HG03469 (cell line): ENCODE results near the gene AACS.
"Not testable (repeated sequence)": the region's sequence is repeated elsewhere in the genome, so short reads cannot be mapped to it uniquely, and the experiment has no call there.

Experiments used
- ATAC-seq: cut with Tn5 transposase; IDR thresholded peaks from one replicate; pipeline ENCODE4 v1.9.1; 2021; ENCODE audit warnings: mild to moderate bottlenecking, moderate library complexity, moderate number of reproducible peaks; ENCODE audit not compliant: unreplicated experiment

The AACS gene

DNA sequence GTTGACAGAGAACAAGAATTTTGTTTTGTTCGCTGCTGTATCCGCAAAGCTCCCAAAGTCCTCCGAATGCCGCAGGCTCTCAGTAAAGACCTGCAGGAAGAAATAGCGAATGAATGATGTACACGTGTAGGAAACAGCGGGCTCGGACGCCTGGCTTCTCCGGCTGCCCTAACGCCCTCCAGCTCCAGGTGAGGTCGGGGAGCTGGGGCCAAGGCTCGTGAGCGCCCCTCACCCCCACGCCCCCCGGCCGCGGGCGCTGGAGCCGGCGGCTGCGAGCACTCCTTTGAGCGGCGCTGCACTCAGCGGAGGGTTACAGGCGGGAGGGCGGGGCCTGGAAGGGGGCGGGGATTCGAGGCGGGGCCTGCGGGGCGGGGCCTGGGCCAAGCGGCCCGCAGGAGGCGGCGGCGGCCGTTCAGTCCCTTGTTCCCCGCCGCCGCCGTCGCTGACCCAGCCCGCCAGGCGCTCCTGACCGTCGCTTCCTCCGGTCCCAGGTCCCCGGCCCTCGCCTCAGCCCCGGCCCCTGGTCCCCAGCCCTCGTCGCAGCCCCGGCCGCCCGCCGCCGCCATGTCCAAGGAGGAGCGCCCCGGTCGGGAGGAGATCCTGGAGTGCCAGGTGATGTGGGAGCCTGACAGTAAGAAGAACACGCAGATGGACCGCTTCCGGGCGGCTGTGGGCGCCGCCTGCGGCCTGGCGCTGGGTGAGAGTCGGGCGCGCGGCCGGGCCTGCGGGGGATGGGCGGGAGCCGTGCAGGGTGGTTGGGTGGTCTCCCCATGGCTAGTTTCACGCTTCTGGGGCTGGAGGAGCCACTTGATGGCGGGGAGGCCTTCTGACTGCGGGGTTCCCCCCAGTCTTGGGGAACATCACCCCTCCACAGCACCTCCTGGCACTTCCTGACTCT is at the start of gene AACS:
Gene AACS, plus strand, starts transcription at position 415 of the 898 bp plus-strand sequence. Its CDS starts 150 bp downstream, at position 565.
- peak; percentile 72 for ATAC-seq

GRCh38 chr12:125015680-125016310 is 49.4 kb upstream of the AACS start:
- no peak for ATAC-seq

DNA sequence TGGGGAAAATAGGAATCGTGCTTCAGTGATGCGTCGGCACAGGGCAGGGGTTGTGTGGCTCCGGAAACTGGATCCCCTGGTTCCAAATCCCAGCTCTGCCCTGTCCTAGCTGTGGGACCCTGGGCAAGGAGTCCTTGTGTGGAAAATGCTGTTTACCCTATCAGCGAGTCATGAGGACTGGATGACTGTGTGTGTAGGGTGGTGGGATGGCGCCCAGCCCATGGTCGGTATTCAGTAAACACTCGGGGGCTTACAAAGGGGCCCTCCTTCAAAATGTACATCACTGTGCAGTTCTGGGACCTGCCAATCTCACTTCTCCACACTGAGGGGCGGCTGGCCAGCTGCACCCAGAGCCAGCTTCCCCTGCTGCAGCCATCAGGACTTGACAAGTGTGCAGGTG is 47.4 kb upstream of the AACS start:
- no peak for ATAC-seq

DNA sequence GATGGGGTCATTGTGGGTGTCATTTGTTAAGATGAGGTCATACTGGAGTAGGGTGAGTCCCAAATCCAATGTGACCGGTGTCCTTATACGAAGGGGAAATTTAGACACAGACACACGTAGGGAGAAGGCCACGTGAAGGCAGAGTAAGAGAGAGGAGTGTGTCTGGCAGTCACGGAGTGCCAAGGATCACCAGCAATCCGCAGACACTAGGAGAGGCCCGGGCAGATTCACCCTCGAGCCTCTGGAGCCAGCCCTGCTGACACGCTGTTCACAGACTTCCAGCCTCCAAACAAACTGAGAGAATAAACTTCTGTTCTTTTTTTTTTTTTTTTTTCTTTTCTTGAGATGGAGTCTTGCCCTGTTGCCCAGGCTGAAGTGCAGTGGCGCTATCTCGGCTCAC is 46.9 kb upstream of the AACS start:
- ATAC-seq, result no peak

DNA sequence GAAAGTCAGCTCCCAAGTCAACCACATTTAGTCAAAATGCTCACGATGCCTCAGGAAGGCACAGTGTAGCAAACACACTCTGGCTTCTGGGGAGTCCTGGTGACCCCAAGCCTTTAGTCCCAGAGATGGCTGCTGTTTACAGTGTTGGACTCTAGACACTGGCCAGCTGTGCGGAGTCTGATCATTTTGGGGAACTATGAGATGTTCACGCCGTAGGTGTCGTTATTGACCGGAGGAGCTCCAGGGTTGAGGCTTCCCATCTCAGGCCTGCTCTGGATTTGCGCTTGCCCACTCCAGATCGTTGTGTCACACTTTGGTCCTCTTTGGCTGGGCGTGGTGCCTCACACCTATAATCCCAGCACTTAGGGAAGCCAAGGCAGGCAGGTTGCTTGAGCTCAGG is 44.1 kb upstream of the AACS start:
- ATAC-seq, result no peak

DNA sequence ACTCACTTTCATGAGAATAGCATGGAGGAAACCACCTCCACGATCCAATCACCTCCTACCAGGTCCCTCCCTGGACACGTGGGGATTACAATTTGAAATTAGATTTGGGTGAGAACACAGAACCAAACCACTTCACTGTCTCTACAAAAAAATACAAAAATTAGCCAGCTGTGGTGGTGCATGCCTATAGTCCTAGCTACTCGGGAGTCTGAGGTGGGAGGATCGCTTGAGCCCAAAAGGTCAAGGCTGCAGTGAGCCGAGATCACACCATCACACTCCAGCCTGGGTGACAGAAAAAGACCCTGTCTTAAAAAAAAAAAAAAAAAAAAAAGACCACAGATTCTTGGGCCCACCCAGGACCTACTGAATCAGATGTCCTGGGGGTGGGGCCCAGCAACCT is 43.5 kb upstream of the AACS start:
- ATAC-seq, result no peak

GRCh38 chr12:125023065-125023464 is 42.2 kb upstream of the AACS start:
- no peak for ATAC-seq

DNA sequence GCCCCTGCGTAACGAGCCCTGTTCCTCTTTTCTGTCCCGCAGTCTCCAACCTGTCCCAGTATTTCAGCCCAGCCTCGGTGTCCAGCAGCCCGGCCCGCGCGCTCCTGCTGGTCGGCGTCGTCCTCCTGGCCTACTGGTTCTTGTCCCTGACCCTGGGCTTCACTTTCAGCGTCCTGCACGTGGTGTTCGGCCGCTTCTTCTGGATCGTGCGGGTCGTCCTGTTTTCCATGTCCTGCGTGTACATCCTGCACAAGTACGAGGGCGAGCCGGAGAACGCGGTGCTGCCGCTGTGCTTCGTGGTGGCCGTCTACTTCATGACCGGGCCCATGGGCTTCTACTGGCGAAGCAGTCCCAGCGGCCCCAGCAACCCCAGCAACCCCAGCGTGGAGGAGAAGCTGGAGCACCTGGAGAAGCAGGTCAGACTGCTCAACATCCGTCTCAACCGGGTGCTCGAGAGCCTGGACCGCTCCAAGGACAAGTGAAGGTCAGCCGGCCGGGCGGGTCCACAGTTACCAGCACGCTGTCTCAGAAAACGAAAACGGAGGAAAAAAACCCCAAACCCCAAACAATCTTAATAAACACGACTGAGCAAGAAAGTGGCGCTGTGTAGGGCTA is 40.2 kb upstream of the AACS start:
- no peak for ATAC-seq

GRCh38 chr12:125025606-125026235 is 39.5 kb upstream of the AACS start:
- ATAC-seq, result no peak

DNA sequence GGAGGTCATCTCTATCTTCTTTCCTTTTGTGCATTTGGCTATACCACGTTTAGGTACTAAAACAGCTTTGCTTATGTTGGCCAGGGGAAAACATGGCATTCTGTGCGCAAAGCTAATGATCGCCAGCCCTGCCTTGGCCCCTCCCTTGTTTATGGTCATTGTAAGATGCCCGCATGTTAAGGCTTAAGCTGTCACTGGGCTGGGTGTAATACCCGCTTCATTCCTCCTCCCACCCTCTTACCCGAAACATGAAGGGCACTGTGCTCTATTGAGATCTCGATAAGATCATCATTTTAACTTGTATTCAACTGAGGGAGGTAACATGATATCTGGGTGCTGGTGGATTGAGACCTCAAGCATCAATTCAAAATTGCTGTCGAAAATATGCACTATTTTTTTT is 37.1 kb upstream of the AACS start:
- no peak for ATAC-seq

DNA sequence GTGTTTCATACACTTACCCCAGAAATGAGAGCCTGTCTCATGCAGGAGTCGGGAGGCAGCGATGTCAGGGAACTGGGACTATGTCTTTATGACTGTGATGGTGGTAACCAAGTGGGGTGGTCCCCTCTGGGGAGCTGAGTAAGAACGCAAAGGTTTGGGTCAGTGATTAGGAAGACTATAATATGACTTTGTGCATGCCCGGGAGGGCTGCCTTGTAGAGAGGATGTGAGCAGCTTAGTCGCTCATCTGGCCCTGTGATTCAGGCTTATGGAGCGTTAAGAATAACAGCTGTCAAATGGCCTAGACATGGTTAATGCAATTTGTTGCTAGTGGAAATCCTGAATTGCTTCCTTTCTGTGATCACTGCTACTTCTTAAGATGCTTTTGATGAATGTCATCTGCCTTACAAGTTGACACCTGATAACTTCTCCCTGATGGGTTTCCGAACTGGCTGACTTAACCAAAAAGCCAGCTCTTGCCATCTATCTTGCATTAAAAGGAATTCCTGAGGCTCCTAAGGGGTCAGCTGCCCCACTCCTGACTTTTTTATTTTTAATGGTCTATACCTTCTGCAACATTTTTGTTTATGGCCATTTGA is 35.4 kb upstream of the AACS start:
- ATAC-seq, result no peak

DNA sequence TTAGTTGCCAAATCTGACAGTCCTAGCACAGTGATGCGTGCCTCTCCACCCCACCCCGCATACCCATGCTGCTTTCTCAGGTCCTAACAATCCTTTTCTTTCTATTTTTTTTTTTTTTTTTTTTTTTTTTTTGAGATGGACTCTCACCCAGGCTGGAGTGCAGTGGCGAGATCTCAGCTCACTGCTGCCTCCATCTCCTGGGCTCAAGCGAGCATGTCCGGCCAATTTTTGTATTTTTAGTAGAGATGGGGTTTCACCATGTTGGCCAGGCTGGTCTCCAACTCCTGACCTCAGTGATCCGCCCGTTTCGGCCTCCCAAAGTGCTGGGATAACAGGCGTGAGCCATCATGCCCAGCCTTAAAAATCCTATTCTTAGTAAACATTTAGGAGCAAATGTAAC is 33.8 kb upstream of the AACS start:
- not testable (repeated sequence) for ATAC-seq

DNA sequence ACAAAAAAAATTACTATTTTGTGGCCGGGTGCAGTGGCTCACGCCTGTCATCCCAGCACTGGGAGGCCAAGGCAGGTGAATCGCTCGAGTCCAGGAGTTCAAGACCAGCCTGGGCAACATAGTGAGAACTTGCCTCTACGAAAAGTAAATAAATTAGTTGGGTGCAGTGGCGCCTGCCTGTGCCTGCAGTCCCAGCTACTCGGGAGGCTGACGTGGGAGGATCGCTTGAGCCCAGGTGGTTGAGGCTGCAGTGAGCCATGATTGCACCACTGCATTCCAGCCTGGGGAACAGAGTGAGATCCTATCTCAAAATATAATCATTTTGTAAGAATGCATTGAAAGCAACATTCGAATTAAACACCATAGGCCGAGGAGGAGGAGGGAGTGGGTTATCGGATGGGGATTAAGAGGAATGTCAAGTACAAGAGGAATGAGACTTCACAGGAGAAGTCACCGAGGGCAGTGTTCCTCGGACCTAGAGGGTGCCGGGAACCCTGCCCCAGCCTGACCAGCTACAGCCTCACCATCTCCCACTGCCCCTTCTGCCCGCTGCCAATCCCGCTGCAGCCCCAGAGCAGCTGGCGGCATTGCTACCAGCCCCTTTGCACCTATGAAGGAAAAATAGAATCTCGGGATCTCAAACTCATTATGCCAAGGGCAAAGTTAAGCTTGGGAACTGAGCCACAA is 32.6 kb upstream of the AACS start:
- no peak for ATAC-seq

DNA sequence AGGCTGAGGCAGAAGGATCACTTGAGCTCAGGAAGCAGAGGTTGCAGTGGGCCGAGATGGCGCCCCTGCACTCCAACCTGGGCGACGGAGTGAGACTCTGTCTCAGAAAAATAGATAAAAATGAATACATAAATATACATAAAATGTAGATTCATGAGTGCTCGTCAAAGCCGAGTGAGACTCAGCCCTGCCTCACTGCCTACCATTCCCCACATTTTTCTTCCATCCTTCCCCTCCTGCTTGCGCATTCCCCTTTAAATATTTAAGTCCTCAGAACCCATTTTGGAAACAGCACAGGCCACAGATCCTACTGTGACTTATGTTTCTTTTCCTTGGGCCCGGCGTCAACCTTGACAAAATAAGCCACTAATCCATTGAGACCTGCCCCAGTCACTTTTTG is 31.9 kb upstream of the AACS start:
- ATAC-seq, result no peak

DNA sequence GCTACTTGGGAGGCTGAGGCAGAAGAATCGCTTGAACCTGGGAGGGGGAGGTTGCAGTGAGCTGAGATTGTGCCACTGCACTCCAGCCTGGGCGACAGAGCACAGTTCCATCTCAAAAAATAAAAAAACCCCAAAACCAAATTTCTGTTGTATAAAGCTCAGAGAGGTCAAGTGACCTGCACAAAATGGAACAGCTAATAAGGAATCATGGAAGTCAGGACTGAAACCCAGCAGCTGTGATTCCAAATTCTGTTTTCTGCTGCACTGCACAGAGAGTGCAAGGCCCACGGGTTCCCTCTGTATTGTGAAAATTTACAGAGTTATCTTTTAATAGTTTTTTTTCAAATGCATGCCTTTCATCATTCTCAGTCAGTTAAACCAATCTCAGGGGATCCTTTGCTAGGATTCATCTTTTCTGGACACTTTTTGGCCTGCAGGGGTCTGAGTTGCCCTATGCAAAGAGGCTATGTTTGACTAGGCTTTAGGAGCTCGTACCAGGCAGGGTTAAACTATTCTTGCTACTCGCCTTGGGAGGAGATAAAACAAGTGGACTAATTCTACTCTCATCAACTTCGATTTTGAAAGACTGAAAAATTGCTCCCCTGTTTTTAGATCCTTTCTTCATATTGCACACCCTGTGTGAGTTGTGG is 26.1 kb upstream of the AACS start:
- ATAC-seq, result no peak

- ATAC-seq, result no peak
These were observed 16.2 kb upstream of the AACS start for GRCh38 chr12:125049093-125049458.

DNA sequence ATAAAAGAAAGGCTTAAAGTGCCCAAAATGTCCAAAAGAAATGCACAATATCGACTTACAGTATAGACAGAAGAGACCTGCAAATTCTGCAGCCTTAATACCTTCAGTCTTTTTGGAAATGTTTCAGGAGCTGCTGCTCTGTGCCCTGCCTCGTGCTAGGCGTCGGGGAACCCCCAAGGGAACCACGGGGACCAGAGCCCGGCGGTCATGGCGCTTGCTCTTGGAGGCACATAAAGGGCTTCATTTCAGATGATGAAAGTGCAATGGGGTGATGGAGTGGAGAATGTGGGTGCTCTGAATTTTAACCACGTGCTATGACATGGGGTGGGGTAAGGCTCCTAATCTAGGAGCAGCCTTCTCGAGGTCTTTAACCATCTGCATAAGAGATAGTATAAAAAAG is 14.8 kb upstream of the AACS start:
- no peak for ATAC-seq

DNA sequence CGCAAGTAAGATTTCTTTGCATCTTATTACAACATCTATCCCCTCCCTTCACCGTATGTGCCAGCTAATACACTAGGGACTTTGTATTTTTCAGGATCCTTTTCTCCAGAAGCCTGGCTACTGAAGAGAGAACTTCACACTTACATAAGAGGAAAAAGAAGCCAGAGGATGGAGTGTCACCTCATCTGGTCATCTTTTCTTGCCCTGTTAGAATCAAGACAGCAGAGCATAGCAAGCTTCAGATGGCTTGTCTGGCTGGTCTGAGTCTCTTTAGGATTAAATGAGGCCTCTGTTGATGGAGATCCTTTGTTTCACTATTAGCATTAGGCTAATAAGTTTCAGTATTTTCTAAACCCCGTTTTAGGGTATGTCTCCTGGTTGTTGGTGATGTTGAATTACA is 14.4 kb upstream of the AACS start:
- ATAC-seq, result no peak

GRCh38 chr12:125053821-125054220 is 11.4 kb upstream of the AACS start:
- no peak for ATAC-seq

GRCh38 chr12:125055591-125055990 is 9.6 kb upstream of the AACS start:
- ATAC-seq, result no peak
